HG02623 (cell line): ENCODE results near the gene RNF121.

Experiments
- ATAC-seq: cut with Tn5 transposase; IDR thresholded peaks from one replicate; pipeline ENCODE4 v1.9.1; 2021; ENCODE audit warnings: moderate library complexity; ENCODE audit not compliant: unreplicated experiment

RNF121 gene

DNA sequence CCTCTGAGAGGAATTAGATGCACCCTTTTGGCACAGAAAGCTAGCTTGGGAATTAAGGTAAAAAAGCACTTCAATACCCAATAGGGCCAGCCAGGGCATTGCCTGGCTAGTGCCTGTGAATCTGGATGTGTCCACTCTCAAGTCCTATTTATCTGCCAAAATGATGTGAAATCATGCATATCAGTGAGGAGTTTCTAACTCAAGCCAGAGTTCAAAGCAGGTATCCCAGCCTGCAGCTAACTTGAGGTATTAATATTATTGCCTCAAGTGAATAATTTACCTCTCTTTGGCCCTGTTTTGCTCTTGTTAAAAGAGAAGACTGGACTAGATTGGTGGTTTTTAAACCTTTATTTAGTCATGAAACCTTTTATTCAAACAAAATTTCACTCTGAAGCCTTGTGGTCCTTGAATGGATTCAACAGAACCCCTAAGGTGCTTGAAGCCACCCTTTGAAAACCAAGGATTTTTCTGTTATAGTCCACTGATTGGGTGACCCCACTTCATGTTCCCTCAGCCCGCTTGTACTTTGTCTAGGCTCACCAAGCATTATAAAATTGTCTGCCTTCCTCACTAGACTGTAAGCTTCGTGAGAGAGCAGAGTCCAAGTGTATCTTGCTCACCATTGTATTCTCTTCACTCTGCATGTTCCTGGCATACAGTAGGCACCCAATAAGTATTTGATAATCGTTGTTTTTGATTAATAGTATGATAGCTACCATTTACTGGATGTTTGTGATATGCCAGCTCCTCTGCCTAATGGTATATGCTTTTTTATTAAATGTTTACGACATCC is 4.5 kb downstream of the RNF121 start:
- ATAC-seq = no peak

DNA sequence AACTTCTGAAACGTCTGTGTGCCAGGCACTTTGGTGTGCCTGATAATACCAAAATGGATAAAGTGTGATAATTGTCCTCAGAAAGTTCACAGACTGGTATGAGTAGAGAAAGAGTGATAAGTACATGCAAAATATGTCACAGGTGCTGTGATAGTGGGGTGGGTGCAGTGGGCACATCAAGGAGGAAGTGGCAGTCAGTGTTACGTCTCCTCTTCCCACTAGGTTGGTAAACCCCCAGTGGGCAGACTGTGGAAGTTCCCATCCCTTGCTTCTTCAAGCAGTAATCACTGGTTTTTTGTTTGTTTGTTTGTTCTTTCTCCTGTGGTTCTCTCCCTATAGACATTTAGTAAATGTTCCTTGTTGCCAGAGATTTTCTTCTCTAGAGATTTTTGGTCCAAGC is 5.4 kb downstream of the RNF121 start:
- ATAC-seq = no peak

- ATAC-seq = no peak
These were observed 6.6 kb downstream of the RNF121 start for GRCh38 chr11:71935338-71935925.

GRCh38 chr11:71936825-71937224 is 8.0 kb downstream of the RNF121 start:
- no peak for ATAC-seq

GRCh38 chr11:71937826-71938225 is 9.0 kb downstream of the RNF121 start:
- ATAC-seq = no peak

DNA sequence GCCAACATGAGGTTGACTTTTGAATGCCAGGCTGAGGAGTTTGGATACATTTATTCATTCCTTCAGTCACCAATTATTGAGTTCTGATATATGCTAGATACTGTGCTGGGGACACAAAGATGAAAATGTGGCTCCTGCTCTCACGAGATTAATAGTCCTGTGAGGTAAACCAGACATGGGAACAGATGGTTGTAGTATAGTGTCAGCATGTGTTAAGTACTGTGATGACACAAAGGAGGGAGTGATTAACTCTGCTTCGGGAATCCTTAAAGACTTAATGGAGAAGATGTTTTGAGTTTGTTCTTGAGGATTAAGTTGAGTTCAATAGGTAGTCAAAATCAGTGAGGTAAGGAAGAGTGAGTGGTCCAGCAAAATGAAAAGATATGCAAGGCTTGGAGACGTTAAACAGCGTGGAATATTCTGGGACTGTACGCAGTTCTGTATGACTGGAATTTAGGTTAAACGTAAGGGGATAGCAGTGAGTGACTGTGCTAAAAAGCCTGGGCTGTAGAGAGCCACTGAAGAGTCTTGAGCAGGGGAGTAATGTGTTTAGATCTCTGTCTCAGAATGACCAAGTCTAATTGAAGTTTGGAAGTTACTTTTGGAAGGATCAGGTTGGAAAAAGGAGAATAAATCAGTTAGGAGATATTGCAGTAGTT is 11.8 kb downstream of the RNF121 start:
- no peak for ATAC-seq

DNA sequence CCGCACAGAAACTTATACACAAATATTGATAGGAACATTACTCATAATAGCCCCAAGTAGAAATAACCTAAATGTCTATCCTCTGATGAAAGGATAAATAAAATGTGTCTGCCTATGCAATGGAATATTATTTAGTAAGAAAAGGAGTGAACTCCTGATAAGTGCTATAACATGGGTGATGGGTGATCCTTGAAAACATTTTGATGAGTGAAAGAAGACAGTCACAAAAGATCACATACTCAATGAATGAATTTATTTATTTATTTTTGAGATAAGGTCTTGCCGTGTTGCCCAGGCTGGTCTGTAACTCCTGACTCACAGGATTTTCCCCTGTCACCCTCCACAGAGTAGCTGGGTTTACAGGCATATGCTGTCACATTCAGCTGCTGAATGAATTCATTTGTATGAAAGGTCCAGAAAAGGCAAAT is 17.3 kb downstream of the RNF121 start:
- no peak for ATAC-seq

DNA sequence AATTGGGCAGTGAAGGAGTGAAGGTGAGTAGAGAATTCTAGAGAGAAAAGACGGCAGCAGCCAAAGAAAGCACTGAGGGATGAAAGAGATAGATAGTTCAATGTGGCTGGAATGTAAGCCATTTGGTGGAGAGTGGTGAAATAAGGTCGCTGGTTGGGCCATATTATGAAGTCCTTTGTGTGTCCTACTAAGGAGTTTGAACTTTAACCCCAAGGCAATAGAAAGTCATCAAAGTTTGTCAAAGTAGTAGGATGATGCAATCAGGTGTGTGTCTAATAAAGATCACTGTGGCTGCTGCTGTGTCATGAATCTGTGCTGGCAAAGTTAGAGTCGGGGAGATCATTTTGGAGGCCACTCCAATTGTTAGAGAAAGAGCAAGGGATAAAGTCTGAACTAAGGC is 18.7 kb downstream of the RNF121 start:
- no peak for ATAC-seq

DNA sequence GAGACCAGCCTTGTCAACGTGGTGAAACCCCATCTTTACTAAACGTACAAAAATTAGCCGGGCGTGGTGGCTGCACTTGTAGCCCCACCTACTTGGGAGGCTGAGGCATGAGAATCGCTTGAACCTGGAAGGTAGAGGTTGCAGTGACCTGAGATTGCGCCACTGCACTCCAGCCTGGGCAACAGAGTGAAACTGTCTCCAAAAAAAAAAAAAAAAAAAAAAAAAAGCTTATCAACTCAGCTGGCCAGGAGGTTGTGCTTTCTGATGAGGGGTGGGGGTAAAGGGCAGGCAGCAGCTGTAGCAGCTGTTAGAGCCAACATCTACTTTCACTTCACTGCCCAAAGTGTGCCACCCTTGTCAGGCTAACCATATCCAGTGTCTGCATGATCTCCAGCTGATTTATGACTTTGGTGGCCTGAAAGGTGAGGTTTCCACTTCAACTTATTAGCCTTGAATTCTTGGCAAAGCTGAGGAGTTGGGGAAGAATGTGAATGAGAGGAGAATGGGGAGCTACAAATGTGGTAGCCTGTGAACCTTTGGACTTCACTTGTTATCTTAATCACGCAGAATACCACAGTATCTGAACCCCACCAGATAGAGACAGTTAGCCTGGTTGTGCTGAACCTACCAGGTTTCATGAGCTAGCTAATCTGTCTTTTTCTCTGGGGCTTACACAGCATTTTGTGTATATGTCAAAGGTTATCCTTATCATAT is 19.6 kb downstream of the RNF121 start:
- no peak for ATAC-seq

DNA sequence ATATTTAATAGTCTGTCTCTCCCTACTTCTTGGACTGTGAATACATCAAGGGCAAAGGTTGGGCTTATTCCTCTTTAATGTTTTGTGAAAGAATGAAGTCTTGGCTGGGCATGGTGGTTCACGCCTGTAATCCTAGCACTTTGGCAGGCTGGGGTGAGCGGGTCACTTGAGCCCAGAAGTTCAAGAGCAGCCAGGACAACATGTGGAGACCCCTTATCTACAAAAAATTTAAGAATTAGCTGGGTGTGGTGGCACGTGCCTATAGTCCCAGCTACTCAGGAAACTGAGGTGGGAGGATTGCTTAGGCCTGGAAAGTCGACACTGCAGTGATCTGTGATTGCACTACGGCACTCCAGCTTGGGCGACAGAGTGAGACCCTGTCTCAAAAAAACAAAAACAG is 20.2 kb downstream of the RNF121 start:
- no peak for ATAC-seq

GRCh38 chr11:71951741-71952310 is 23.0 kb downstream of the RNF121 start:
- ATAC-seq = no peak

DNA sequence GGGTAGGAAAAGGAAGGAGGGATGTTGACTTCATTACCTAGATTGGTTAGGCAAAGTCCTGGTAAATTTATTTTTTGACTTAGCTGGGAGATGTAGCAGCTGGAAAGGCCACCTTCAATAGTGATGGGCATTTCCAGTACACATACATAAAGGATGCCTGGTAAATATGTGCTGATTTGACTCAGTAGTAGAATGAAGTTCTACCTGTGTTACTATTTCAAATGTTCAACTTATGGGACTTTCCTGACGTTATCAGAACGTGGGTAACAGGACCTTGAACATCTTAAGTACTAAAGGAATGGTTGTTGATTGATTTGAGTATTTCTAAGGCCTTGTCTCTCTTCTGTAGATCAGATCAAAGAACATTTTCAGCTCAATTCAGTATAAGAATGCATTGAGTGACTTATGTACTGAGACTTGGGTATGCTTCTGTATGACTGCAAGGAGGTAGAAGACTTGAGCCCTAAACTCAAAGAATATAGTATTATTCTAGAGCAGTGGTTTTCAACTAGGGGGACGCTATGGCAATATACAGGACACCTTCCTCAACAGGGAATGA is 27.1 kb downstream of the RNF121 start:
- ATAC-seq = no peak

DNA sequence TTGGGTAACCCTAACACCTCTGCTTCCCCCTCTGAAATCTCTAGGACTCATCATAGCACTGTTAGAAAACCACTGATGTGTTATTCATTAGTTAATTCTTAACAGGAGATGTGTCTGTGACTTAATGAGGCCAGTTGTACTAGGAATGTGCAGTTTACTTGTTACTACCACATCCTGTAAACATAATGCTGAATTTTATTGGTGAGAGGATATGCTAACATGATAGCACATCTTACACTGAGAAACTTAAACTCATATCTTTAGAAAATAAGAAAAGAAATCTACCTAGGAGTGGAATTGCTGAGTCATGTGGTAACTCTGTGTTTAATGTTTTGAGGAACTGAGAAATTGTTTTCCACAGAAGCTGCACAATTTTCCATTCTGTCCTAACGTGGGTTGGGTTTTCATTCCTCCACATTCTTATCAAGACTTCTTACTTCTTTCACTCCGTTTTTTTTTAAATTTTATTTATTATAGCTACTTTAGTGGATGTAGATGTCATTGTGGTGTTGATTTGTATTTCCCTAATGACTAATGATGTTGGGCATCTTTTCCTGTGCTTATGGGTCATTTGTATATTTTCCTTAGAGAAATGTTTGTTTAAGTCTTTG is 33.7 kb downstream of the RNF121 start:
- ATAC-seq = peak; percentile 37

- ATAC-seq = no peak
These were observed 34.6 kb downstream of the RNF121 start for GRCh38 chr11:71963468-71963867.

DNA sequence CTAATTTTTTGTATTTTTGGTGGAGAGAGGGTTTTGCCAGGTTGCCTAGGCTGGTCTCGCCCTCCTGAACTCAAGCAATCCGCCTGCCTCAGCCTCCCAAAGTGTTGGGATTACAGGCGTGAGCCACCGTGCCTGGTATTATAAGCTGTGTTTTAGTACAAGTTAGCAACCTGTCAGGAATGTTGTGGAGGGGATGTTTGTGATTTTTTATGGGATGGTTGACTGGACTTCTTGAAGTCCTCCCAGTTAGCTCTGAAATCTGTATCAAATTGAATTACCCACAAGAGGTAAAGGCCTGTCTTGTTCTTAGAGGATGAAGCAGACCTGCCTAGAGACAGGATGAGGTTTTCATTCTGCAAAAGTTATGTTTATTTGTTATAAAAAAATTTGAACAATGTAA is 35.8 kb downstream of the RNF121 start:
- ATAC-seq = no peak

- ATAC-seq = no peak
These were observed 42.8 kb downstream of the RNF121 start for GRCh38 chr11:71971680-71972079.

GRCh38 chr11:71976551-71976950 is 47.7 kb downstream of the RNF121 start:
- ATAC-seq = no peak

GRCh38 chr11:71977090-71977489 is 48.2 kb downstream of the RNF121 start:
- no peak for ATAC-seq

DNA sequence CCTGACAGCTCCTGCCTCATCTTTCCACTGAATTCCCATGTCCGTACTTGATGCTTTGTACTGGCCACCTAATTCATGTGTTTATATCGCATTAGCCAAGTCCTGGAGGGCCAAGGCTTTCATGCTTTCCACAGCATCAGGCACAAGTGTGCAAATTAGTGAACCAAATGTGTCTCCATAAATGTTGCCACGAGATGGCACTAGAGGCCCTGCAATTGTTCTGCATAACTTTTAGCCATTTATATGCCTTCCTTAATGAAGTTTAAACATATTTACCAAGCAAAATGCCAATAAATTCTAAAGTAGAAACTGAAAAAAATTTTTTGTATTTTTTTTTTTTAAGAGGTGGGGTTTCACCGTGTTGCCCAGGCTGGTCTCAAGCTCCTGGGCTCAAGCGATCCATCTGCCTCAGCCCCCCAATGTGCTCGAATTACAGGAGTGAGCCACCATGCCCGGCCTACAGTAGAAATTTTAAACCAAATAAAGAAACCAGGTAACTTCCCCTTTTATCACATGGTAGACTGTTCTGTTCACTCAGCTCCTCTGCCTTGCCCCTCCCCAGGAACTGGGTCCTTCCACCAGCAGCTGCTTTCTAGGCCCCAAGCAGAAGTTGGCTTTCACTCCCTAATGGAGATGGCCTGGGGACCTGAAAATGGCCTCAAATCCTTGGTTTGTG is 49.0 kb downstream of the RNF121 start:
- ATAC-seq = no peak

DNA sequence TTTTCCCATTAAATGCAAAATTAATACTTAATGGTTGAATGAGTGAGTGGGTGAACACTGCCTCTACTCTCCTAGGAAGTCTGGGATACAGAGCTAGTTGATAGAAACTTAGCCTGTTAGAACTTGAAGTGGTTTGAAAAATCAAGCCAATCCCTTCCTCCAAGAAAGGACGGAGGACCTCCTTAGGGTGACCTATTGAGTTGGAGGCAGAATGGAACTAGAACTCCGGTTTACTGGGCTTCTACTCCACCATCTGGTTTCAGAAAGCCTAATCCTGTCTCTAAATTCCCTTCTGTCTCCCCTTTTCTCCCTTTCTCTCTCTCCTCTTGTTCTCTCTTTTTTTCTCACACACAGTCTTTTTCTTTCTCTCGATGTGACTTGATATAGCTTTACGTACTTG is 50.2 kb downstream of the RNF121 start:
- ATAC-seq = no peak
